ENCODE measurements around the gene NEK5.

NEK5 gene

GRCh38 chr13:52024481-52024880 is 104.4 kb downstream of the NEK5 start, which contains the start of gene UTP14C:
TSS of gene UTP14C (plus strand) at chr13:52024691. CDS start at chr13:52028805, 4,114 bp downstream.
- H3K27ac ChIP-seq, result no peak within 1 kb of the TSS
- ChIA-PET CTCF (no interaction called here), POLR2A (ENCODE audit: low non-redundant PET) (no interaction called here)
- TF ChIP-seq CTCF (conservative IDR thresholded peaks at IDR 0.05; ENCODE audit: low read depth), result no peak
- no peak for DNase-seq (ENCODE audit: low spot score)

DNA sequence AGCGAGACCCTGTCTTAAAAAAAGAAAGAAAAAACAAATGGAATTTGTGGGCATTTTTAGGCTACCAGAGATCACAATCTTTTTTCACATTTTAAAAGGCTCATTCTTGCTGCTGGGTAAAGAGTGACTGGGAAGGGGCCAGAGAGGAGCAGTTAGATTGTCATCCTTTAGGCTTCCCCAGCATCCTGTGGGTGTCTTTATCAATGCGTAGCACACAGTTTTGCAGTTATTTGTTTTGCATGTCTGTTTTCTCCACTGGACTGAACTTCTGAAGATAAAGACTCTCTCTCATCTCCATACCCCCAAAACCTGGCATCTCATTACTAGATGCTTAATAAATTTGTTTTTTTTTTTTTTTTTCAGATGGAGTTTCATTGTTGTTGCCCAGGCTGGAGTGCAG is 106.5 kb downstream of the NEK5 start:
- H3K27ac ChIP-seq, result no peak overlapping the region
- ChIA-PET POLR2A (ENCODE audit: low non-redundant PET) (no interaction called here), CTCF (no interaction called here)
- no peak for TF ChIP-seq CTCF (conservative IDR thresholded peaks at IDR 0.05; ENCODE audit: low read depth)
- no peak for DNase-seq (ENCODE audit: low spot score)

- ChIA-PET POLR2A (ENCODE audit: low non-redundant PET) (no interaction called here), CTCF (interaction anchor here (0.7 to 0.8 kb wide), 2 partner anchors 13 to 20 kb away, joined by 3 to 4 read pairs; no protein-coding TSS in a partner anchor)
- TF ChIP-seq CTCF (conservative IDR thresholded peaks at IDR 0.05; ENCODE audit: low read depth), result no peak
- no peak for DNase-seq (ENCODE audit: low spot score)
- H3K27ac ChIP-seq, result no peak overlapping the region
These were observed 108.7 kb downstream of the NEK5 start for GRCh38 chr13:52020191-52020590.

GRCh38 chr13:52016296-52016695 is 112.6 kb downstream of the NEK5 start:
- TF ChIP-seq CTCF (conservative IDR thresholded peaks at IDR 0.05; ENCODE audit: low read depth), result no peak
- no peak overlapping the region for H3K27ac ChIP-seq
- CTCF ChIA-PET, result no interaction called here
- POLR2A ChIA-PET (ENCODE audit: low non-redundant PET), result no interaction called here
- DNase-seq (ENCODE audit: low spot score), result no peak

GRCh38 chr13:52012512-52012836 is 116.4 kb downstream of the NEK5 start:
- ChIA-PET POLR2A (ENCODE audit: low non-redundant PET) (no interaction called here), CTCF (interaction anchor here (0.6 to 0.9 kb wide), 3 partner anchors 215 to 438 kb away, joined by 3 read pairs; no protein-coding TSS in a partner anchor)
- TF ChIP-seq CTCF (conservative IDR thresholded peaks at IDR 0.05; ENCODE audit: low read depth), result no peak
- no peak for DNase-seq (ENCODE audit: low spot score)
- H3K27ac ChIP-seq, result peak overlapping the region; percentile 57

- POLR2A ChIA-PET (ENCODE audit: low non-redundant PET), result no interaction called here
- peak within 1 kb of the TSS; percentile 57 for H3K27ac ChIP-seq
- CTCF ChIA-PET, result interaction anchor here (0.6 to 0.9 kb wide), 3 partner anchors 21 to 439 kb away, joined by 3 read pairs; no protein-coding TSS in a partner anchor
- TF ChIP-seq CTCF (conservative IDR thresholded peaks at IDR 0.05; ENCODE audit: low read depth), result no peak
- peak; percentile 98 for DNase-seq (ENCODE audit: low spot score)
These were observed 117.0 kb downstream of the NEK5 start, which contains the start of gene ALG11 for GRCh38 chr13:52011632-52012511. TSS of gene ALG11 (plus strand) at chr13:52012398. CDS start at chr13:52012419, 21 bp downstream.

All from RWPE1 (cell line).